ENCODE results near the gene WDR91.

DNA sequence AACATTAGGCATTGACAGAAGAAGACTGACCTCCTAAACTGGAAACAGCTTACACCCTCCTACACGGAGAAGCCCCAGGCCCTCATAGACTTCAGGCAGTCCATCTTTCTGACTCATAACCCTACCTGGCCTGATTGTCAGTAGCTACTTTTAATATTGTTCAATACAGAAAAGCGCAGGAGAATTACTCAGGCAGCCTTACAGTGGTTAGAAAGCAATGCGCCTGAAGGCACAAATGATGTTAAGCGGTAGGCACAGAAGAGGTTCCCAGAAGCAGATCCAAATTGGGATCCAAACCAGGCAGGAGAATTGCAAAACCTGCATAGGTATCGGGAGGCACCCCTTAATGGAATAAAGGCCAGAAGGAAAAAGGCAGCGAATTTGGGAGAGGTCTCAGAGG, 35.4 kb downstream of the WDR91 start:
- TF ChIP-seq CTCF (conservative IDR thresholded peaks at IDR 0.05) (no peak), ZFX (IDR thresholded peaks at IDR 0.05) (no peak)

Measured in C4-2B (cell line).